MM.1S (cell line): ENCODE results near the gene FXYD7.

Experiments
- DNase-seq: peaks from one replicate; pipeline ENCODE4 v3.0.0-alpha.2; 2015
- H2AFZ ChIP-seq: fragments of 300-600 bp; sonication (generic); 2 replicates; pipeline ENCODE4 v1.6.0; 2016; ENCODE audit warnings: antibody characterized with exemption, low read length
- H3F3A ChIP-seq: fragments of 300-600 bp; sonication (generic); 2 replicates; pipeline ENCODE4 v1.6.1; 2016; ENCODE audit warnings: mild to moderate bottlenecking, antibody characterized with exemption, low read length, moderate library complexity, mixed read lengths; ENCODE audit not compliant: insufficient read depth
- H3K27ac ChIP-seq: fragments of 300-600 bp; sonication (generic); 2 replicates; pipeline ENCODE4 v1.5.1; 2016; ENCODE audit warnings: mild to moderate bottlenecking, low read length
- H3K27me3 ChIP-seq: fragments of 300-600 bp; sonication (generic); replicated peaks from 2 replicates; pipeline ENCODE4 v1.6.0; 2016; ENCODE audit warnings: low read length; ENCODE audit not compliant: insufficient read depth
- H3K36me3 ChIP-seq: fragments of 300-600 bp; sonication (generic); replicated peaks from 2 replicates; pipeline ENCODE4 v1.6.1; 2016; ENCODE audit warnings: mild to moderate bottlenecking, low read length, mixed read lengths; ENCODE audit not compliant: insufficient read depth
- H3K4me1 ChIP-seq: fragments of 300-600 bp; sonication (generic); 2 replicates; pipeline ENCODE4 v1.6.1; 2016; ENCODE audit warnings: low read length, mixed read lengths
- H3K4me2 ChIP-seq: fragments of 300-600 bp; sonication (generic); 2 replicates; pipeline ENCODE4 v1.6.0; 2016; ENCODE audit warnings: low read depth, low read length
- H3K4me3 ChIP-seq: fragments of 300-600 bp; sonication (generic); 2 replicates; pipeline ENCODE4 v1.5.1; 2016; ENCODE audit warnings: low read length, mixed read lengths
- H3K79me2 ChIP-seq: fragments of 300-600 bp; sonication (generic); 2 replicates; pipeline ENCODE4 v1.6.1; 2016; ENCODE audit warnings: mixed run types, low read length, mixed read lengths
- H3K9ac ChIP-seq: fragments of 300-600 bp; sonication (generic); 2 replicates; pipeline ENCODE4 v1.6.1; 2016; ENCODE audit warnings: low read length, mixed read lengths
- H3K9me2 ChIP-seq: fragments of 300-600 bp; sonication (generic); replicated peaks from 2 replicates; pipeline ENCODE4 v1.6.1; 2016; ENCODE audit warnings: mild to moderate bottlenecking, low read length, mixed read lengths; ENCODE audit not compliant: insufficient read depth
- H3K9me3 ChIP-seq: fragments of 300-600 bp; sonication (generic); replicated peaks from 2 replicates; pipeline ENCODE4 v1.6.1; 2016; ENCODE audit warnings: mild to moderate bottlenecking, low read length, mixed read lengths; ENCODE audit not compliant: insufficient read depth
- H4K20me1 ChIP-seq: fragments of 300-600 bp; sonication (generic); 2 replicates; pipeline ENCODE4 v1.6.1; 2016; ENCODE audit warnings: mild to moderate bottlenecking, low read length, moderate library complexity, mixed read lengths; ENCODE audit not compliant: insufficient read depth
- CTCF ChIP-seq: fragments of 300-600 bp; sonication (generic); IDR thresholded peaks from 2 replicates; pipeline ENCODE4 v1.5.1; 2016; ENCODE audit warnings: antibody characterized with exemption, low read length, mixed read lengths
- EZH2 ChIP-seq: fragments of 300-600 bp; sonication (generic); optimal IDR thresholded peaks from 2 replicates; pipeline ENCODE3; 2017; ENCODE audit warnings: low read depth, mild to moderate bottlenecking, antibody characterized with exemption, low read length, mixed read lengths
- EZH2phosphoT487 ChIP-seq: fragments of 300-600 bp; sonication (generic); IDR thresholded peaks from 2 replicates; pipeline ENCODE4 v1.6.1; 2018; ENCODE audit warnings: antibody characterized with exemption, low read length

The FXYD7 gene

GRCh38 chr19:35120492-35120891 lies 22.6 kb upstream of the FXYD7 start:
- no peaks in the 10 kb centered on the region for H3K36me3 ChIP-seq
- H3K9ac ChIP-seq, result no peak overlapping the region
- peaks cover 7% of the 10 kb centered on the region for H3K4me1 ChIP-seq
- no peak for TF ChIP-seq EZH2phosphoT487
- TF ChIP-seq CTCF, result no peak
- no peak for TF ChIP-seq EZH2
- H3K4me2 ChIP-seq, result no peak overlapping the region
- no peak for DNase-seq
- no peaks in the 10 kb centered on the region for H3F3A ChIP-seq
- no peaks in the 10 kb centered on the region for H3K79me2 ChIP-seq
- H3K27ac ChIP-seq, result no peak overlapping the region
- no peaks in the 10 kb centered on the region for H4K20me1 ChIP-seq
- H2AFZ ChIP-seq, result no peak overlapping the region
- no peak overlapping the region for H3K4me3 ChIP-seq
- H3K9me3 ChIP-seq, result no peaks in the 10 kb centered on the region
- H3K9me2 ChIP-seq, result no peaks in the 10 kb centered on the region
- H3K27me3 ChIP-seq, result peaks cover 73% of the 10 kb centered on the region

GRCh38 chr19:35120898-35121297 lies 22.2 kb upstream of the FXYD7 start:
- peaks cover 69% of the 10 kb centered on the region for H3K27me3 ChIP-seq
- no peak for TF ChIP-seq CTCF
- TF ChIP-seq EZH2phosphoT487, result no peak
- no peak for TF ChIP-seq EZH2
- no peaks in the 10 kb centered on the region for H4K20me1 ChIP-seq
- no peaks in the 10 kb centered on the region for H3K79me2 ChIP-seq
- H3K9ac ChIP-seq, result no peak overlapping the region
- H3K4me2 ChIP-seq, result no peak overlapping the region
- no peaks in the 10 kb centered on the region for H3F3A ChIP-seq
- no peak overlapping the region for H2AFZ ChIP-seq
- H3K27ac ChIP-seq, result no peak overlapping the region
- H3K9me2 ChIP-seq, result no peaks in the 10 kb centered on the region
- no peaks in the 10 kb centered on the region for H3K36me3 ChIP-seq
- no peak for DNase-seq
- peaks cover 7% of the 10 kb centered on the region for H3K4me1 ChIP-seq
- no peaks in the 10 kb centered on the region for H3K9me3 ChIP-seq
- no peak overlapping the region for H3K4me3 ChIP-seq

GRCh38 chr19:35122687-35123551 lies 20.1 kb upstream of the FXYD7 start:
- no peaks in the 10 kb centered on the region for H3K9me2 ChIP-seq
- H3K9ac ChIP-seq, result no peak overlapping the region
- H3K27me3 ChIP-seq, result peaks cover 53% of the 10 kb centered on the region
- H4K20me1 ChIP-seq, result no peaks in the 10 kb centered on the region
- TF ChIP-seq CTCF, result no peak
- H3F3A ChIP-seq, result no peaks in the 10 kb centered on the region
- no peak for DNase-seq
- H3K27ac ChIP-seq, result no peak overlapping the region
- no peak overlapping the region for H3K4me2 ChIP-seq
- no peaks in the 10 kb centered on the region for H3K36me3 ChIP-seq
- H3K4me3 ChIP-seq, result no peak overlapping the region
- H3K9me3 ChIP-seq, result no peaks in the 10 kb centered on the region
- peaks cover 7% of the 10 kb centered on the region for H3K4me1 ChIP-seq
- no peak overlapping the region for H2AFZ ChIP-seq
- no peaks in the 10 kb centered on the region for H3K79me2 ChIP-seq
